T47D (cell line): ENCODE measurements around the gene TUBB3.
"Not testable (repeated sequence)": the region's sequence is repeated elsewhere in the genome, so short reads cannot be mapped to it uniquely, and the experiment has no call there.

Source experiments
- DNase-seq, 2 experiments: peaks; one replicate each; pipeline versions ENCODE4 v3.0.0 to v3.0.0-alpha.2; 2011 to 2012; ENCODE audit warnings: low read depth in 1 of 2, low spot score in 1 of 2
- JUND ChIP-seq: IDR thresholded peaks from 2 replicates; pipeline ENCODE4 v1.6.1; 2012; ENCODE audit warnings: low read depth
- in situ Hi-C: cut with HindIII; loops from 2 replicates; pipeline ENCODE4 v1.10.0; 2016; ENCODE audit warnings: low sequenced_read_pairs, low pct_unique_long_range_greater_than_20kb

The TUBB3 gene

DNA sequence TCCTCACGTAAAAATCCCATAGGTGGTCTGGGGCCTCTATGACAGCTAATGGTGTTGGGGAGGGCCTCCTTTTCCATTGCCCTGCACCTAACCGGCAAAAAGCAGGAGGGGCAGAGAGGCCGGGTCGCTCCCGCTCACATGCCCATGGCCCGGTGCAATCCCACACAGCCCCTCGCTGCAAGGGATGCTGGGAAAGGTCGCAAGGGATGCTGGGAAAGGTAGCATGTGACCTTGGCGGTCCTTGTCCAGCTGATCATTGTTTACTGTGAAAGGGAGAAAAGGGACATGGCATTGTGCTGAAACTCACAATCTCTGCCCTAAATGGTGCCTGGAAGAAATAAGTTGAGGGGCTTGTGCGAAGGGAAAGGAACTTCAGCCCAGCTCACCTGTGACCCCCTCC is 35.5 kb downstream of the TUBB3 start:
- DNase-seq = no peak
- in situ Hi-C loops = no loop called here
- no peak for TF ChIP-seq JUND

- in situ Hi-C loops = no loop called here
- no peak for TF ChIP-seq JUND
- no peak for DNase-seq
Observed at GRCh38 chr16:89960966-89961365, 37.8 kb downstream of the TUBB3 start.

DNA sequence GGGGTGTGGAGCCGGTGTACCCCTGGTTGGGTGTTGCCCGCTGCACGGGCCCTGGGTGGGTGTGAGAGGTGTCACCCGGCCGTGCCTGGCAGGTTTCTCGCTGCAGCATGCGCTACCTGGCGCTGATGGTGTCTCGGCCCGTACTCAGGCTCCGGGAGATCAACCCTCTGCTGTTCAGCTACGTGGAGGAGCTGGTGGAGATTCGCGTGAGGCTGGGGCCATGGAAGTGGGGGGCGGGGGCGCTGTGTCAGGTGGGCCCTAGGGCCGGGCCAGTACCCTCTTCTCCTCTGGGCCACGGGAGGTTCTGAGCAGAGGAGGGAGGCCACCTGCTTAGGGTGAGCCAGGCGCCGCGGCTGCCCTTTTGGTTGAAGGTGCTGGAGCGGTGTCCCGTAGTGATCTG is 38.8 kb downstream of the TUBB3 start:
- in situ Hi-C loops = no loop called here

GRCh38 chr16:89962754-89963498 is 39.8 kb downstream of the TUBB3 start:
- TF ChIP-seq JUND = no peak
- no peak for DNase-seq
- in situ Hi-C loops = no loop called here

More for the DNA sequence above, 38.8 kb downstream of the TUBB3 start:
- no peak for DNase-seq
- no peak for TF ChIP-seq JUND

GRCh38 chr16:89964201-89964600 is 41.1 kb downstream of the TUBB3 start:
- no peak for TF ChIP-seq JUND
- in situ Hi-C loops = no loop called here
- no peak for DNase-seq

- in situ Hi-C loops = no loop called here
- no peak for DNase-seq
- no peak for TF ChIP-seq JUND
Observed at GRCh38 chr16:89965447-89966225, 42.5 kb downstream of the TUBB3 start.

DNA sequence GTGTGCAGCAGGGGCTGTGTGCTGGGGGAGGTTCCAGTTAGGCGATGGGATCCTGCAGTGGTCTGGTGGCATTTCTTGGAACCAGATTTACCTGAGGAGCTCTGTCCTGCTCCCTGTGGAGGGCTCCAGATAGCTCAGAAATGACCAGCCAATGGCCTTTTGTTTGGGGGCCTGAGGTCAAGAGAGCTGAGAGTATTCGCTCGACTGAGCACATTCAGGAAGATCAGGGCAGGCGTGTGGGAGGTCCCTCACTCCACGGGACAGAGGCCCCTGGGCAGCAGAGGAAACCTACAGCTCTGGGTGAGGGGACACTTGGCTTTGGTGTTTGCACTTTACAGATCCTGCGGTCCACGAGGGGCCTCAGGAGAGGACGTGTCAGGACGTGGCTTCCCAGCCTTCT is 43.6 kb downstream of the TUBB3 start:
- DNase-seq = no peak
- in situ Hi-C loops = no loop called here
- no peak for TF ChIP-seq JUND

DNA sequence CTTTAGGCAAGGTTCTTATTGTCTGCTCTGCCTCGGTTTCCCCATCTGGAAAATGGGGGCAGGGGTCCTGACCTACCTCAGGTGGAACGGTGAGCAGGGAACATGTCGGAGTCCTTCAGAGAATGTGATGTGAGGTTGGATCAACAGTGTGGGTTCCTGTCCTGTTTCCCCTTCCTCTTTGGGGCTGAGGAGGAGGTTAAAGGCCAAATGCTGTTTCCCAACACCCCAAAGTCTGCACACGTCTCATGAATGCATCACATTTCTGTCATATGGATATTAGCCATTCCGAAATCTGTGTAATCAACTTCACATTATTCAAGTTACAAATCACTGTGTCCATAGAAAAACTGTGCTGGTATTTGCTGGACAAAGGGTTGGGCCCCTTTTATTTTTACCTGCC is 44.3 kb downstream of the TUBB3 start:
- in situ Hi-C loops, DNase-seq: not testable (repeated sequence)

DNA sequence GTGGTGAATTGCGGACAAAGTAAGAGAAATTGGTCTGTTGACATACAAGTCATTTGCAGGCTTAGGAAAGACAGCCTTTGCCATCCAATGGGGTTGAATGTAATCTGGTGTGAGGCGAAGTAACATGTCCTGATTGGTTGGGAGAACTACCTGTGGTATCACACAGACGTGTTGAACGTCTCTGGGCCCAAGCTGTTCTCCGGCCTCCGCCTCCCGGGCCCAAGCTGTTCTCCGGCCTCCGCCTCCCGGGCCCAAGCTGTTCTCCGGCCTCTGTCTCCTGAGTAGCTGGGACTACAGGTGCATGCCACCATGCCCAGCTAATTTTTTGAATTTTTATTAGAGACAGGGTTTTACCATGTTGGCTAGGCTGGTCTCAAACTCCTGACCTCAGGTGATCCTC is 44.9 kb downstream of the TUBB3 start:
- peak in 1 of 2 experiments; percentile 31 for DNase-seq
- in situ Hi-C loops = not testable (repeated sequence)

- DNase-seq = no peak
- TF ChIP-seq JUND = no peak
- in situ Hi-C loops = no loop called here
Observed at GRCh38 chr16:89969741-89970410, 46.7 kb downstream of the TUBB3 start.

DNA sequence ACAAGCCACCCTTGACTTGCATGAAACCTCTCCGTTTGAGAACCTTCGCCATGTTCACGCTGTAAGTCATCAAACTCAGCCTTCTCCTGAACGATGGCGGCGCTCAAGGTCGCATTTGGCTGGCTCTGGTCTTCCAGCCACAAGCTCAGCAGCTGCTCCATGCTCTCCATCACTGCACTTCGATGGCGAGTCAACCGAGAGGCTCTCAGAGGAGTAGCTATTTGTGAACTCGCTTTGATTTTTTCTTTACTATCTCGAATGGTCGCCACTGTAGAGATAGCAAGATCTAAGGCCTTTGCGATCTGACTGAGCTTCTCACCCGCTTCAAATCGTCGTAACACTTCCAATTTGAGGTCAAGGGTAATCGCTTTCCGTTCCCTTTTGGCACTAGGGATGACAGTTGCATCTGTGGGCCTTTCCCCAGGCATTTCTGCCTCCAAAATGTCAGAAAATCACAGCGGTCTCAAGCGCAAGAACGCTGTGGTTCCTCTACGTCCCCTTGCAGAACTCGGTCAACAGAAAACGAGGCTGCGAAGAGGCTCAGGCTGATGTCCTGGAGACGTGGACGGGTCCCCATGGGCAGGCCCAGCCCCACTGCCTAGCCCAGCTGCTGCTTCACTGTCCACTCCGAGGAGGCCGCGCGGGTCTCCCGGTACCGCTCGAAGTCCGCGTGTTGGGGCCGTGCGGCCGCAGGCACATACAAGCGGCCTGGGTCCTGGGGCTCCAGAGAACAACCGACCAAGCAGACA is 48.5 kb downstream of the TUBB3 start:
- in situ Hi-C loops = no loop called here
- no peak for TF ChIP-seq JUND
- DNase-seq = no peak
